Ishikawa (cell line): ENCODE results near the gene TNFRSF1A.

Experiments used
- CEBPB ChIP-seq: IDR thresholded peaks from 2 replicates; pipeline ENCODE4 v1.6.1; 2012
- CREB1 ChIP-seq: IDR thresholded peaks from 2 replicates; pipeline ENCODE4 v1.6.1; 2012; ENCODE audit warnings: low read depth
- EGR1 ChIP-seq: IDR thresholded peaks from 2 replicates; pipeline ENCODE4 v1.6.1; 2012
- EP300 ChIP-seq: IDR thresholded peaks from 2 replicates; pipeline ENCODE4 v1.6.1; 2012; ENCODE audit warnings: borderline replicate concordance
- FOXM1 ChIP-seq: IDR thresholded peaks from 2 replicates; pipeline ENCODE4 v1.6.1; 2012; ENCODE audit warnings: low read depth, borderline replicate concordance
- NFIC ChIP-seq: IDR thresholded peaks from 2 replicates; pipeline ENCODE4 v1.6.1; 2012
- RAD21 ChIP-seq: IDR thresholded peaks from 2 replicates; pipeline ENCODE4 v1.6.1; 2012; ENCODE audit warnings: low read depth
- TAF1 ChIP-seq: IDR thresholded peaks from 2 replicates; pipeline ENCODE4 v1.6.1; 2012; ENCODE audit warnings: low read depth, mild to moderate bottlenecking
- TCF12 ChIP-seq: IDR thresholded peaks from 2 replicates; pipeline ENCODE4 v1.6.1; 2012; ENCODE audit warnings: low read depth
- TEAD4 ChIP-seq: IDR thresholded peaks from 2 replicates; pipeline ENCODE4 v1.6.1; 2012
- YY1 ChIP-seq: IDR thresholded peaks from 2 replicates; pipeline ENCODE4 v1.6.1; 2012; ENCODE audit warnings: low read depth
- ZBTB7A ChIP-seq: IDR thresholded peaks from 2 replicates; pipeline ENCODE4 v1.6.1; 2012; ENCODE audit warnings: low read depth
- TF ChIP-seq, protein P1 (sequence below): IDR thresholded peaks from 2 replicates; pipeline ENCODE4 v1.6.1; 2012
- TF ChIP-seq, protein P2 (sequence below): IDR thresholded peaks from 2 replicates; pipeline ENCODE4 v1.6.1; 2012; ENCODE audit warnings: low read depth, mild to moderate bottlenecking
- TF ChIP-seq, protein P3 (sequence below): IDR thresholded peaks from 2 replicates; pipeline ENCODE4 v1.6.1; 2012

TNFRSF1A gene

DNA sequence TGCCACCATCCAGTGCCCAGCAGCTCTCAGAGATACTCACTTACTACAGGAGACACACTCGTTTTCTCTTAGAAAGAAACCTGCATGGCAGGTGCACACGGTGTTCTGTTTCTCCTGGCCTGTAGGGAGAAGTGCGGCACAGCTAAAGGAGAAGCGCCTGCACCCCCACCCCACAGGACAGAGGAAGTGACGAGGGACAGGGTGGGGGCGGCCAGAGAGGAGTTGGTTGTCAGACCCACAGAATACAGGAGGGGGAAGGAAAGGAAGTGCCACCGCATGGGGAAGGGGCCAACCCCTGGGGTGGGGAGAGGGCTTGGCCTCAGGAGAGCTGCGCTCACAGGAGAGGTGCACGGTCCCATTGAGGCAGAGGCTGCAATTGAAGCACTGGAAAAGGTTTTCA lies 8.8 kb downstream of the TNFRSF1A start:
- TF ChIP-seq FOXM1 (no peak), EP300 (no peak), CREB1 (no peak), EGR1 (no peak), RAD21 (no peak), ZBTB7A (no peak), NFIC (no peak), TEAD4 (no peak), TCF12 (no peak), YY1 (no peak), TAF1 (no peak), CEBPB (no peak)
- TF ChIP-seq, protein P1, sequence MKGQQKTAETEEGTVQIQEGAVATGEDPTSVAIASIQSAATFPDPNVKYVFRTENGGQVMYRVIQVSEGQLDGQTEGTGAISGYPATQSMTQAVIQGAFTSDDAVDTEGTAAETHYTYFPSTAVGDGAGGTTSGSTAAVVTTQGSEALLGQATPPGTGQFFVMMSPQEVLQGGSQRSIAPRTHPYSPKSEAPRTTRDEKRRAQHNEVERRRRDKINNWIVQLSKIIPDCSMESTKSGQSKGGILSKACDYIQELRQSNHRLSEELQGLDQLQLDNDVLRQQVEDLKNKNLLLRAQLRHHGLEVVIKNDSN: no peak
- TF ChIP-seq, protein P2, sequence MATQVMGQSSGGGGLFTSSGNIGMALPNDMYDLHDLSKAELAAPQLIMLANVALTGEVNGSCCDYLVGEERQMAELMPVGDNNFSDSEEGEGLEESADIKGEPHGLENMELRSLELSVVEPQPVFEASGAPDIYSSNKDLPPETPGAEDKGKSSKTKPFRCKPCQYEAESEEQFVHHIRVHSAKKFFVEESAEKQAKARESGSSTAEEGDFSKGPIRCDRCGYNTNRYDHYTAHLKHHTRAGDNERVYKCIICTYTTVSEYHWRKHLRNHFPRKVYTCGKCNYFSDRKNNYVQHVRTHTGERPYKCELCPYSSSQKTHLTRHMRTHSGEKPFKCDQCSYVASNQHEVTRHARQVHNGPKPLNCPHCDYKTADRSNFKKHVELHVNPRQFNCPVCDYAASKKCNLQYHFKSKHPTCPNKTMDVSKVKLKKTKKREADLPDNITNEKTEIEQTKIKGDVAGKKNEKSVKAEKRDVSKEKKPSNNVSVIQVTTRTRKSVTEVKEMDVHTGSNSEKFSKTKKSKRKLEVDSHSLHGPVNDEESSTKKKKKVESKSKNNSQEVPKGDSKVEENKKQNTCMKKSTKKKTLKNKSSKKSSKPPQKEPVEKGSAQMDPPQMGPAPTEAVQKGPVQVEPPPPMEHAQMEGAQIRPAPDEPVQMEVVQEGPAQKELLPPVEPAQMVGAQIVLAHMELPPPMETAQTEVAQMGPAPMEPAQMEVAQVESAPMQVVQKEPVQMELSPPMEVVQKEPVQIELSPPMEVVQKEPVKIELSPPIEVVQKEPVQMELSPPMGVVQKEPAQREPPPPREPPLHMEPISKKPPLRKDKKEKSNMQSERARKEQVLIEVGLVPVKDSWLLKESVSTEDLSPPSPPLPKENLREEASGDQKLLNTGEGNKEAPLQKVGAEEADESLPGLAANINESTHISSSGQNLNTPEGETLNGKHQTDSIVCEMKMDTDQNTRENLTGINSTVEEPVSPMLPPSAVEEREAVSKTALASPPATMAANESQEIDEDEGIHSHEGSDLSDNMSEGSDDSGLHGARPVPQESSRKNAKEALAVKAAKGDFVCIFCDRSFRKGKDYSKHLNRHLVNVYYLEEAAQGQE: no peak

DNA sequence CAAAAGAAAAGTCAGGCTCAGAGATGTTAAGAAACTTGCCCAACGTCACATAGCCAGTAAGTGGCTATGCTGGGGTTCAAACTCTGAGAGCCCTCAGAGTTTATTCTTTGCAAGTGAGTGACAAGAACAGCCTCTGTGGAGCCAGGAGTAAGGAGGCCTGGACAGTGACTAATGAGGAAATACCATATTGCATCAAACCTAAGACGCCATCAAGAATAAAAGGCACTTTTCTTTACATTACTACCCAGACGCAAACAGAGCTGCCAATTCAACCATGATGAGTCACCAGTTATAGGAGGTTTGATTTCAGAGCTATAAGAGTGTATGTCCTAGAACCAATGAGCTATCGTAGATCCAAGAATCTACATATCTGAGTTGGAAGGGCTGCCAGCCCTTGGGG lies 9.4 kb downstream of the TNFRSF1A start:
- TF ChIP-seq EGR1: no peak
- no peak for TF ChIP-seq FOXM1
- no peak for TF ChIP-seq RAD21
- TF ChIP-seq CREB1: no peak
- no peak for TF ChIP-seq YY1
- TF ChIP-seq CEBPB: no peak
- TF ChIP-seq TEAD4: no peak
- no peak for TF ChIP-seq EP300
- TF ChIP-seq, protein P1: no peak
- TF ChIP-seq NFIC: no peak
- TF ChIP-seq TCF12: no peak
- TF ChIP-seq, protein P3, sequence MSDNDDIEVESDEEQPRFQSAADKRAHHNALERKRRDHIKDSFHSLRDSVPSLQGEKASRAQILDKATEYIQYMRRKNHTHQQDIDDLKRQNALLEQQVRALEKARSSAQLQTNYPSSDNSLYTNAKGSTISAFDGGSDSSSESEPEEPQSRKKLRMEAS: no peak
- no peak for TF ChIP-seq ZBTB7A

DNA sequence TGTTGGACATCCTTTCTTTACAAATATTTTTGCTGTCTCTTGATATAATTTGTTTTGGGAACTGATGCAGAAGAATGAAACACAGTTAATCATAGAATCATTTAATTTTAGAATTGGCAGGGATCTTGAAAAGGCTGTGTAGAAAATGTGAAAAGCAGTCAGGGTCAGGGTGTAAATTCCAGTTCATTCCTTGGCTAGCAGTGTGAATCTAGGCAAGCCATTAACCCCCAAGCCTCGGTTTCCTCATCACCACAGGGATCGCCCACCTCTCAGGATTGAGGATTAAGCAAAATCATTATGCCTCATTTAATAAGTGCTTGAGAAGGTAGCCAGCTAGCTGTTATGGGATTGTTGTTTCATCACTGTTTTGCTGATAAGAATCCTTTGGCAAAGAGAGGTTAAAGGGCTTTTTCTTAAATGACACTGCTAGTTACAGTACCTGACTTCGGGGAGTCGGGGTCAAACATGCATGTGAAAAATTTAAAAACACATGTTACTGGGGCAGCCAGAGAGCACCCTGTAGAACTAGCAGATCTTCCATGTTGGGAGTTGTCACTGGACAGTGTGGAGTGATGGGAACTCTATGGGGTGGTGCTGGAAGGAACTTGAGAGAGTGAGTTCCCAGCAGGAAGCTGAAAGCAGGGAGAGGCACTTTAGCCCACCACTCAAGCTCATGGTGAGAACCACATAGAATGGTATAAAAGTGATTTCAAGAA lies 10.7 kb downstream of the TNFRSF1A start:
- TF ChIP-seq TEAD4 (no peak), EGR1 (no peak), TCF12 (no peak), FOXM1 (no peak), CREB1 (no peak), ZBTB7A (no peak), EP300 (no peak), YY1 (no peak), RAD21 (no peak)
- TF ChIP-seq, protein P1: no peak
- TF ChIP-seq, protein P2: no peak
- TF ChIP-seq, protein P3: no peak

DNA sequence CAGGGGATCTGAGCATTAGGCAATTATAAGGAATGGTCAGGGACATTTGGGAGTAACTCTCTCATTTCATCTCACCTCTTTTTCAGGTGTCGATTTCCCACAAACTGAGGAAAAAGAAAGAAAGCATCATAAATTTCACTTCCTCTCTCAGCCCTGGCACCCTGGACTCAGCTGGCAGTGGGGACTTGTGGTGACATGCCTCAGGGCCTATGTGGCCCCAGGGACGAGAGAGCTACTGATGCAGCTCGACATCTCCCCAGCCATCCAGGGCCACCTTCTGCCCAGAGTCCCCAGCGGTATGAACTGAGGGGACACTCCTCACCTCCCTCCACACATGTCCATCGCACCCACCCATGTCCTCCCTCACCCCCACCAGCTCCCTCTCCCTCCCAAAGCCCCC lies 11.7 kb downstream of the TNFRSF1A start:
- TF ChIP-seq, protein P1: no peak
- TF ChIP-seq FOXM1 (no peak), CREB1 (no peak), CEBPB (no peak), ZBTB7A (no peak), NFIC (no peak), TAF1 (no peak), EGR1 (no peak), YY1 (no peak), TEAD4 (no peak), EP300 (no peak)
- TF ChIP-seq, protein P3: no peak
- TF ChIP-seq, protein P2: no peak
